Hepatocyte (in vitro differentiated cells): ENCODE data around the gene SUPT20HL2.

Experiments
- EZH2 ChIP-seq: fragments of 200-600 bp; sonication (generic); IDR thresholded peaks from 2 replicates; pipeline ENCODE4 v1.6.1; 2016; ENCODE audit warnings: antibody characterized with exemption, mild to moderate bottlenecking, borderline replicate concordance
- EZH2phosphoT487 ChIP-seq: fragments of 200-600 bp; sonication (generic); IDR thresholded peaks from one replicate; pipeline ENCODE4 v1.6.1; 2018; ENCODE audit warnings: antibody characterized with exemption, mild to moderate bottlenecking, low read depth, moderate library complexity; ENCODE audit not compliant: unreplicated experiment, severe bottlenecking
- TF ChIP-seq, protein P1 (sequence below): fragments of 200-600 bp; sonication (generic); IDR thresholded peaks from 2 replicates; pipeline ENCODE4 v1.5.1; 2016; ENCODE audit warnings: antibody characterized with exemption, mild to moderate bottlenecking; ENCODE audit not compliant: poor library complexity

GRCh38 chrX:24355095-24355494 is 41.2 kb upstream of the SUPT20HL2 start:
- TF ChIP-seq, protein P1, sequence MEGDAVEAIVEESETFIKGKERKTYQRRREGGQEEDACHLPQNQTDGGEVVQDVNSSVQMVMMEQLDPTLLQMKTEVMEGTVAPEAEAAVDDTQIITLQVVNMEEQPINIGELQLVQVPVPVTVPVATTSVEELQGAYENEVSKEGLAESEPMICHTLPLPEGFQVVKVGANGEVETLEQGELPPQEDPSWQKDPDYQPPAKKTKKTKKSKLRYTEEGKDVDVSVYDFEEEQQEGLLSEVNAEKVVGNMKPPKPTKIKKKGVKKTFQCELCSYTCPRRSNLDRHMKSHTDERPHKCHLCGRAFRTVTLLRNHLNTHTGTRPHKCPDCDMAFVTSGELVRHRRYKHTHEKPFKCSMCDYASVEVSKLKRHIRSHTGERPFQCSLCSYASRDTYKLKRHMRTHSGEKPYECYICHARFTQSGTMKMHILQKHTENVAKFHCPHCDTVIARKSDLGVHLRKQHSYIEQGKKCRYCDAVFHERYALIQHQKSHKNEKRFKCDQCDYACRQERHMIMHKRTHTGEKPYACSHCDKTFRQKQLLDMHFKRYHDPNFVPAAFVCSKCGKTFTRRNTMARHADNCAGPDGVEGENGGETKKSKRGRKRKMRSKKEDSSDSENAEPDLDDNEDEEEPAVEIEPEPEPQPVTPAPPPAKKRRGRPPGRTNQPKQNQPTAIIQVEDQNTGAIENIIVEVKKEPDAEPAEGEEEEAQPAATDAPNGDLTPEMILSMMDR = no peak
- no peak for TF ChIP-seq EZH2phosphoT487
- no peak for TF ChIP-seq EZH2
